GM23338 (cell line): ENCODE data around the gene SLC35G2.

ENCODE experiments used
- CREB1 ChIP-seq: fragments of 250-450 bp; sonication (Bioruptor Pico); IDR thresholded peaks from 2 replicates; pipeline ENCODE4 v1.5.0; 2020; ENCODE audit warnings: low read depth, mild to moderate bottlenecking, moderate library complexity
- CTCF ChIP-seq, 2 experiments: fragments of 200-600 bp in 1 of 2; sonication (generic) in 1 of 2; conservative IDR thresholded peaks; 2 replicates each; pipeline versions ENCODE4 v1.5.1 to v1.6.1; 2016 to 2017; ENCODE audit warnings: antibody characterized with exemption in 2 of 2, low read depth in 2 of 2, mild to moderate bottlenecking in 2 of 2, moderate library complexity in 1 of 2
- EZH2 ChIP-seq: fragments of 200-600 bp; sonication (generic); IDR thresholded peaks from one replicate; pipeline ENCODE4 v1.8.0; 2017; ENCODE audit warnings: antibody characterized with exemption, mild to moderate bottlenecking, low read depth; ENCODE audit not compliant: unreplicated experiment
- EZH2phosphoT487 ChIP-seq: fragments of 200-600 bp; sonication (generic); IDR thresholded peaks from one replicate; pipeline ENCODE4 v1.8.1; 2018; ENCODE audit warnings: antibody characterized with exemption; ENCODE audit not compliant: unreplicated experiment
- JUNB ChIP-seq: IDR thresholded peaks from one replicate; pipeline ENCODE4 v1.6.1; 2016; ENCODE audit warnings: antibody characterized with exemption; ENCODE audit not compliant: unreplicated experiment
- NANOG ChIP-seq: IDR thresholded peaks from 2 replicates; pipeline ENCODE4 v1.6.1; 2016; ENCODE audit warnings: antibody characterized with exemption, borderline replicate concordance
- POLR2AphosphoS5 ChIP-seq: IDR thresholded peaks from 2 replicates; pipeline ENCODE4 v1.6.1; 2016; ENCODE audit warnings: antibody characterized with exemption, low read depth
- REST ChIP-seq: IDR thresholded peaks from one replicate; pipeline ENCODE4 v1.6.1; 2018; ENCODE audit warnings: antibody characterized with exemption; ENCODE audit not compliant: unreplicated experiment
- ZNF331 ChIP-seq: fragments of 250-450 bp; sonication (Bioruptor Pico); IDR thresholded peaks from 2 replicates; pipeline ENCODE4 v1.5.0; 2020; ENCODE audit warnings: low read depth, mild to moderate bottlenecking, moderate library complexity
- ZNF462 ChIP-seq: fragments of 250-450 bp; sonication (Bioruptor Pico); IDR thresholded peaks from 2 replicates; pipeline ENCODE4 v1.5.0; 2020; ENCODE audit warnings: mild to moderate bottlenecking, moderate library complexity

- no peak for TF ChIP-seq CTCF (conservative IDR thresholded peaks at IDR 0.05; ENCODE audit: low read depth in 2 of 2)
- no peak for TF ChIP-seq EZH2
- no peak for TF ChIP-seq EZH2phosphoT487
- TF ChIP-seq POLR2AphosphoS5: no peak
- TF ChIP-seq REST: no peak
- TF ChIP-seq CREB1: no peak
- TF ChIP-seq ZNF331 (CRISPR knock-in tag): no peak
- TF ChIP-seq JUNB: no peak
- no peak for TF ChIP-seq ZNF462 (CRISPR knock-in tag)
- no peak for TF ChIP-seq NANOG
Measured at GRCh38 chr3:136792556-136793330, 26.2 kb upstream of the SLC35G2 start.
